ENCODE measurements around the gene ARHGAP33. TPM values are rescaled to one million over a fixed set of nuclear protein-coding genes. Genes with fewer than 3 reads are reported as not detected.
A peak's percentile ranks its signal among the peaks of the same experiment; 100 is the strongest.

ARHGAP33 gene
- total RNA-seq, 1 experiment from 2014 or later, result 19.5 TPM

DNA sequence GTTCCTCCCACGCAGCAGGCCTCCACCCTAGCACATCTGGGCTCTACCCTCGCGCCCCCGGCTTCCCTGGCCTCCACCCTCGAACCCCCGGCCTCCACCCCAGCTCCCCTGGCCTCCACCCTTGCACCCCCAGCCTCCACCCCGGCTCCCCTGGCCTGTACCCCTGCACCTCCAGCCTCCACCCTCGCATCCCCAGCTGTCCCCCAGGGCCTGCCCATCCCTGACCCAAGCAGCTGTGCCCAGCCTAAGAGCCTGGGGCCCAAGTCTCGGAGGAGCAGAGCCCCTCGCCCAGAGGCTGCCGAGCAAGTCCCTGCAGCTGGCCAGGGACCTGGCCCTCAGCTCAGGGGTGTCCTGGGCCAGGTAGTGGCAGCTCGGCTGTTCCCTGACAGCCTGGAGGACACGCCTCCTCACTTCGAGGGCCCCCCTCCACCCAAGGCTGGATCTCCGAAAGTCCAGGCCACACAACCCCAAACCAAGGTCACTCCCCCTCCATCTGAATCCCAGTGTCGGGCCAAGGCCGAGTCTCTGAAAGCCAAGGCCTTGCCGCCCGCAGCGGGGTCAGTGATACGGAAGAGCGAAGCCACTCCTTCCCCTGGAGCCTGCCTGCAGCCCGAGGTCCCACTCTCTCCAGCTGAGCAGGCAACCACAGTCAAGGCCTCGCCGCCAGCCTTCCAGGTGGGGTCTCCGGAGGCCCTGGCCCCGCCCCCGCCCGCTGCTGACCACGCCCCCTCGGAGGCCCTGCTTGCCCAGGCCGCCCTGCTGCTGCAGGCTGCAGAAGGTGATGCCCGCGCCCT lies 7.9 kb upstream of the ARHGAP33 start:
- Histone ChIP-seq H3K18ac (ENCODE audit: insufficient read length, low read depth, low read length) (no peak overlapping the region), H3K9ac (ENCODE audit: extremely low read depth, insufficient read length, low read length) (no peak overlapping the region), H3K79me2 (ENCODE audit: insufficient read depth, low read length) (no peaks in the 10 kb centered on the region), H2BK15ac (ENCODE audit: low read depth, low read length) (no peak overlapping the region), H3K23me2 (ENCODE audit: insufficient read length, low read depth, low read length, poor library complexity, severe bottlenecking) (no peaks in the 10 kb centered on the region), H3K14ac (ENCODE audit: insufficient read depth, low read length) (no peak overlapping the region), H3K4me1 (ENCODE audit: insufficient read depth, low read length) (no peaks in the 10 kb centered on the region), H3K27ac (ENCODE audit: insufficient read length, low read depth, low read length) (no peak overlapping the region), H4K20me1 (ENCODE audit: control insufficient read depth, insufficient read depth, insufficient read length) (no peaks in the 10 kb centered on the region), H3K27me3 (ENCODE audit: insufficient read depth, low read length) (no peaks in the 10 kb centered on the region), H2BK5ac (ENCODE audit: insufficient read length, low read length) (no peak overlapping the region), H2BK12ac (ENCODE audit: insufficient read length, low read depth, low read length) (no peak overlapping the region), H3K23ac (ENCODE audit: insufficient read length, low read depth, low read length) (no peak overlapping the region), H3K9me3 (ENCODE audit: control insufficient read depth, low read depth, low read length) (no peaks in the 10 kb centered on the region), H2AFZ (ENCODE audit: low read length) (no peak overlapping the region), H3K4me2 (ENCODE audit: insufficient read depth, insufficient read length, low read length) (no peak overlapping the region), H2BK120ac (ENCODE audit: low read depth, low read length, poor library complexity, severe bottlenecking) (no peak overlapping the region), H4K5ac (ENCODE audit: insufficient read length, low read depth, low read length) (no peak overlapping the region), H4K8ac (replicated peaks; ENCODE audit: insufficient read length, low read depth, low read length) (no peak overlapping the region), H3K56ac (ENCODE audit: insufficient read length, low read depth, low read length) (no peak overlapping the region), H2AK5ac (ENCODE audit: insufficient read length, low read length) (no peak overlapping the region), H2BK20ac (ENCODE audit: low read depth, low read length, poor library complexity, severe bottlenecking) (no peak overlapping the region), H3K79me1 (ENCODE audit: insufficient read depth, low read depth, low read length, poor library complexity, severe bottlenecking) (no peaks in the 10 kb centered on the region), H4K91ac (ENCODE audit: insufficient read length, low read depth, low read length) (no peak overlapping the region), H3K4ac (ENCODE audit: low read depth, low read length) (no peak overlapping the region), H3T11ph (ENCODE audit: low read length) (no peak overlapping the region)
- WGBS (ENCODE audit: extremely low coverage, insufficient read length, low lambda C conversion rate), result no CpG with 5 or more reads among the region's 34 CpGs
- peak overlapping the region in 1 of 2 experiments; percentile 61; a peak in 2 of 5 replicates for H3K4me3 Mint-ChIP-seq
- H3K27me3 Mint-ChIP-seq (ENCODE audit: low read depth), result peaks cover 11% of the 10 kb centered on the region
- H3K9me3 Mint-ChIP-seq, result no peaks in the 10 kb centered on the region
- TF ChIP-seq, protein P1, sequence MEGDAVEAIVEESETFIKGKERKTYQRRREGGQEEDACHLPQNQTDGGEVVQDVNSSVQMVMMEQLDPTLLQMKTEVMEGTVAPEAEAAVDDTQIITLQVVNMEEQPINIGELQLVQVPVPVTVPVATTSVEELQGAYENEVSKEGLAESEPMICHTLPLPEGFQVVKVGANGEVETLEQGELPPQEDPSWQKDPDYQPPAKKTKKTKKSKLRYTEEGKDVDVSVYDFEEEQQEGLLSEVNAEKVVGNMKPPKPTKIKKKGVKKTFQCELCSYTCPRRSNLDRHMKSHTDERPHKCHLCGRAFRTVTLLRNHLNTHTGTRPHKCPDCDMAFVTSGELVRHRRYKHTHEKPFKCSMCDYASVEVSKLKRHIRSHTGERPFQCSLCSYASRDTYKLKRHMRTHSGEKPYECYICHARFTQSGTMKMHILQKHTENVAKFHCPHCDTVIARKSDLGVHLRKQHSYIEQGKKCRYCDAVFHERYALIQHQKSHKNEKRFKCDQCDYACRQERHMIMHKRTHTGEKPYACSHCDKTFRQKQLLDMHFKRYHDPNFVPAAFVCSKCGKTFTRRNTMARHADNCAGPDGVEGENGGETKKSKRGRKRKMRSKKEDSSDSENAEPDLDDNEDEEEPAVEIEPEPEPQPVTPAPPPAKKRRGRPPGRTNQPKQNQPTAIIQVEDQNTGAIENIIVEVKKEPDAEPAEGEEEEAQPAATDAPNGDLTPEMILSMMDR (conservative IDR thresholded peaks at IDR 0.05), result no peak
- peak; percentile 96 for DNase-seq
- peaks cover 4 to 31% (median 28%) of the 10 kb centered on the region in 3 experiments for H3K36me3 Mint-ChIP-seq (ENCODE audit: insufficient read depth in 1 of 3, low read depth in 3 of 3)
- H3K27ac Mint-ChIP-seq, result peak overlapping the region; percentile 39 to 61 (median 40); a peak in 2 of 7 replicates
- peaks cover 7 to 8% of the 10 kb centered on the region in 2 experiments for H3K4me1 Mint-ChIP-seq

Measured in H9 (cell line).